ENCODE measurements around the gene BCAR1. TPM values are rescaled to one million over a fixed set of nuclear protein-coding genes. Genes with fewer than 3 reads are reported as not detected.
"Not testable (repeated sequence)": the region's sequence is repeated elsewhere in the genome, so short reads cannot be mapped to it uniquely, and the experiment has no call there.

Gene BCAR1
- total RNA-seq, 1 donor from 2014 or later = 278 TPM

- not testable (repeated sequence) for DNase-seq (ENCODE audit: extremely low read depth, low read depth, low spot score)
Measured at GRCh38 chr16:75272629-75273028, 21.2 kb upstream of the BCAR1 start.

- DNase-seq (ENCODE audit: extremely low read depth, low read depth, low spot score) = no peak
Measured at GRCh38 chr16:75272097-75272551, 20.7 kb upstream of the BCAR1 start.

- DNase-seq (ENCODE audit: extremely low read depth, low read depth, low spot score) = no peak
Measured at GRCh38 chr16:75271441-75272096, 20.1 kb upstream of the BCAR1 start.

- not testable (repeated sequence) for DNase-seq (ENCODE audit: extremely low read depth, low read depth, low spot score)
Measured at GRCh38 chr16:75269358-75269757, 17.9 kb upstream of the BCAR1 start.

- DNase-seq (ENCODE audit: extremely low read depth, low read depth, low spot score) = no peak
Measured at GRCh38 chr16:75267631-75268264, 16.3 kb upstream of the BCAR1 start.

- no peak for DNase-seq (ENCODE audit: extremely low read depth, low read depth, low spot score)
Measured at GRCh38 chr16:75266738-75267630, 15.6 kb upstream of the BCAR1 start.

- no peak for DNase-seq (ENCODE audit: extremely low read depth, low read depth, low spot score)
Measured at GRCh38 chr16:75265911-75266701, 14.7 kb upstream of the BCAR1 start.

GRCh38 chr16:75264999-75265910 is 13.8 kb upstream of the BCAR1 start:
- no peak for DNase-seq (ENCODE audit: extremely low read depth, low read depth, low spot score)

- DNase-seq (ENCODE audit: extremely low read depth, low read depth, low spot score) = no peak
Measured at GRCh38 chr16:75264457-75264998, 13.1 kb upstream of the BCAR1 start.

GRCh38 chr16:75263963-75264445 is 12.6 kb upstream of the BCAR1 start:
- DNase-seq (ENCODE audit: extremely low read depth, low read depth, low spot score) = no peak

GRCh38 chr16:75263291-75263962 is 12.0 kb upstream of the BCAR1 start:
- DNase-seq (ENCODE audit: extremely low read depth, low read depth, low spot score) = no peak

GRCh38 chr16:75262800-75263127 is 11.3 kb upstream of the BCAR1 start:
- DNase-seq (ENCODE audit: extremely low read depth, low read depth, low spot score) = no peak

GRCh38 chr16:75262104-75262799 is 10.8 kb upstream of the BCAR1 start:
- DNase-seq (ENCODE audit: extremely low read depth, low read depth, low spot score) = no peak

- no peak for DNase-seq (ENCODE audit: extremely low read depth, low read depth, low spot score)
Measured at GRCh38 chr16:75261590-75262078, 10.2 kb upstream of the BCAR1 start.

GRCh38 chr16:75260851-75261589 is 9.6 kb upstream of the BCAR1 start:
- DNase-seq (ENCODE audit: extremely low read depth, low read depth, low spot score) = no peak

- no peak for DNase-seq (ENCODE audit: extremely low read depth, low read depth, low spot score)
Measured at GRCh38 chr16:75258807-75259141, 7.3 kb upstream of the BCAR1 start.
